Measurements from ENCODE around the gene FRAS1. TPM values are rescaled to one million over a fixed set of nuclear protein-coding genes. Genes with fewer than 3 reads are reported as not detected.

The FRAS1 gene
- total and polyA plus RNA-seq, 11 donors: 0.57 to 13.4 (median 3.2) TPM

DNA sequence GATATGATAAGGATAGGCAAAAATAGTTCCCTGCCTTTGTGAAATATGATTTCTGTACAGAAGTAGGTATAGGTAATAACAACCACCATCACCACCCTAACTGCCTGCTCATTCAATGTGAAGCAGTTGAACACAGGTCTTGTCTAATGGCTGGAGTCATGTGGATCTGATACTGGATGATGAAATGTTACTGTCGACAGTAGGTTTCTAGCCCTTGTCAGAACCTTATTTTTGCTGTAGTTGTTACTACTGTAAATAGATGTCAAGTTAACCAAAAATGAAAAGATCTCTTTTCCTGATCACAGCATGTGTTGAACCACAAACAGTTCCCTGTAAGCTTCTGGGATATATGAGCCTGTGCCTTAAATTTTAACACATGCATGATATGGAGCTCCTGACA lies 142.9 kb downstream of the FRAS1 start:
- intact Hi-C loops (cut with DNase I): no loop called here

DNA sequence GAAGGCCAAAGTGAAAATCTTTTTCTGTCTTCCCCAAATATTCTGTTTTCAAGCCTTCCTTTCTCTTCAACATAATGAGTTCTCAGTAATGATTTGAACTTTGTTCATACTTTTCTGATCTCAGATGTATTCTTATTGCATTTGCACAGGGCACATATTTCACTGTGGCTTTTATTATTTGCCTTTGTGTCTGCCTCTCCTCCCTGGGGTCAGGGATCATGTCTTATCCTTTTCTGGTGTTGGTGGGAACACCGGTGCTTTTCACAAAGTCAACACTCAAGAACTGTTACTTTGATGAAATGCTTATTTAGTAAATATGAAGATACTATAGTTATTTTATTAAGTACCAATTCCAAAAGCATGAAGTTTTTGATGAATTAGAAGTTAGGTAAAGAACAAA lies 143.8 kb downstream of the FRAS1 start:
- ATAC-seq (no peak), DNase-seq (no peak)
- TF ChIP-seq, protein P1, sequence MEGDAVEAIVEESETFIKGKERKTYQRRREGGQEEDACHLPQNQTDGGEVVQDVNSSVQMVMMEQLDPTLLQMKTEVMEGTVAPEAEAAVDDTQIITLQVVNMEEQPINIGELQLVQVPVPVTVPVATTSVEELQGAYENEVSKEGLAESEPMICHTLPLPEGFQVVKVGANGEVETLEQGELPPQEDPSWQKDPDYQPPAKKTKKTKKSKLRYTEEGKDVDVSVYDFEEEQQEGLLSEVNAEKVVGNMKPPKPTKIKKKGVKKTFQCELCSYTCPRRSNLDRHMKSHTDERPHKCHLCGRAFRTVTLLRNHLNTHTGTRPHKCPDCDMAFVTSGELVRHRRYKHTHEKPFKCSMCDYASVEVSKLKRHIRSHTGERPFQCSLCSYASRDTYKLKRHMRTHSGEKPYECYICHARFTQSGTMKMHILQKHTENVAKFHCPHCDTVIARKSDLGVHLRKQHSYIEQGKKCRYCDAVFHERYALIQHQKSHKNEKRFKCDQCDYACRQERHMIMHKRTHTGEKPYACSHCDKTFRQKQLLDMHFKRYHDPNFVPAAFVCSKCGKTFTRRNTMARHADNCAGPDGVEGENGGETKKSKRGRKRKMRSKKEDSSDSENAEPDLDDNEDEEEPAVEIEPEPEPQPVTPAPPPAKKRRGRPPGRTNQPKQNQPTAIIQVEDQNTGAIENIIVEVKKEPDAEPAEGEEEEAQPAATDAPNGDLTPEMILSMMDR (IDR thresholded peaks at IDR 0.05): no peak
- TF ChIP-seq POLR2A (IDR thresholded peaks at IDR 0.05): no peak
- no peaks in the 10 kb centered on the region for H3K27me3 ChIP-seq
- intact Hi-C loops (cut with DNase I): no loop called here
- no peaks in the 10 kb centered on the region for H3K36me3 ChIP-seq
- H3K27ac ChIP-seq: no peak overlapping the region
- H3K4me1 ChIP-seq: no peaks in the 10 kb centered on the region
- H3K4me3 ChIP-seq: no peak overlapping the region
- 68 to 76% (median 72%) methylated on average over 1 of the region's 1 CpG for WGBS, 4 donors
- no peaks in the 10 kb centered on the region for H3K9me3 ChIP-seq

More for the DNA sequence above, 142.9 kb downstream of the FRAS1 start:
- H3K36me3 ChIP-seq: no peaks in the 10 kb centered on the region
- H3K4me3 ChIP-seq: no peak overlapping the region
- H3K4me1 ChIP-seq: no peaks in the 10 kb centered on the region
- TF ChIP-seq POLR2A (IDR thresholded peaks at IDR 0.05): no peak
- TF ChIP-seq, protein P1 (IDR thresholded peaks at IDR 0.05): no peak
- H3K9me3 ChIP-seq: peaks cover 0 to 8% (median 0%) of the 10 kb centered on the region in 12 donors
- H3K27me3 ChIP-seq: no peaks in the 10 kb centered on the region
- no peak overlapping the region for H3K27ac ChIP-seq
- ATAC-seq (no peak), DNase-seq (no peak)
- WGBS, 4 donors: 74 to 85% (median 79%) methylated on average over 1 of the region's 1 CpG

DNA sequence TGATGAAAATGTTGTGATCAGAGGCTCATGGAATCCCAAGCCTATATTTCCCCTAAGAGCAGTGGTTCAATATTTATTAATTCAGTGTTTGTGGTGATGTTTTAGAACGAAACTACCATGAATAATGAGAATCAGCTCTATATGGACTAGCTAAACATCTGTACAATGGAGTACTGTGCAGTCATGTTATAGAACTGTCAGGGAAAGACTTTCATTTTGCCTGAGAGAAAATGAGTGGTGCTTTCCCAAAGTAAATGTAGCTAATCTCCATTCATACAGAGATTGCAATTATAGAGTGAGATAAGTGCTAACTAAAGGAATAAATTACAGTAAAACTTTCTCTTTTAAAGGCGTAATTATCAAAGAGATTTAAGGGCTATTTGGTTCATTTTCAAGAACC lies 147.1 kb downstream of the FRAS1 start:
- Histone ChIP-seq H3K27me3 (no peaks in the 10 kb centered on the region), H3K27ac (no peak overlapping the region), H3K9me3 (no peaks in the 10 kb centered on the region), H3K4me3 (no peak overlapping the region), H3K4me1 (no peaks in the 10 kb centered on the region), H3K36me3 (no peaks in the 10 kb centered on the region)
- DNase-seq (no peak), ATAC-seq (no peak)
- WGBS, 4 donors: 41 to 68% (median 45%) methylated on average over 2 of the region's 2 CpGs
- TF ChIP-seq, protein P1 (IDR thresholded peaks at IDR 0.05): no peak
- no peak for TF ChIP-seq POLR2A (IDR thresholded peaks at IDR 0.05)
- intact Hi-C loops (cut with DNase I): no loop called here

DNA sequence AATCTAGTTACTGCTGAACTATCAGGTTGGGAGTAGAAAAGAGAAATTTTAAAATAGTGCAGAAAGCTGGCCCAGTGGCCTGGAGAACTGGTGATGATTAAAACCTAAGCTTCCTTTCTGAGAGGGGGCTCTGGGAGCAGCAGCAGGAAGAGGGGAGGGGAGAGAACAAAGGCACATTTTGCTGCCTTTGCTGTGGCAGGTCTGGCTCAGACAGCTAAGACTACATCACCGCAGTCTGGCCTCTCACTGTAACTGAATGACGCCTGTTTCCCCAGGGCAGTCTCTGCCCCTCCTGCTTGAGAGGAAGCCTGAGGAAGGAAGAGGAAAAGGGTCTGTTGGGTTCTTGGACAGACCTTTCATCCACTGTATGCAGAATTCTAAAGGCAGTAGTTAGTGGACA lies 148.5 kb downstream of the FRAS1 start:
- DNase-seq: no peak
- TF ChIP-seq, protein P1 (IDR thresholded peaks at IDR 0.05): no peak
- no peak for TF ChIP-seq POLR2A (IDR thresholded peaks at IDR 0.05)
- 56 to 86% (median 64%) methylated on average over 2 of the region's 2 CpGs for WGBS, 4 donors
- Histone ChIP-seq H3K4me3 (no peak overlapping the region), H3K4me1 (no peaks in the 10 kb centered on the region), H3K27me3 (no peaks in the 10 kb centered on the region), H3K36me3 (no peaks in the 10 kb centered on the region), H3K27ac (no peak overlapping the region), H3K9me3 (no peaks in the 10 kb centered on the region)
- intact Hi-C loops (cut with DNase I): no loop called here
- ATAC-seq: no peak

Data from heart left ventricle (tissue), 16 donors.